Skeletal muscle satellite cell (primary cell): Measurements from ENCODE around the gene PIK3CA.
"Not testable (repeated sequence)": the region's sequence is repeated elsewhere in the genome, so short reads cannot be mapped to it uniquely, and the experiment has no call there.

ENCODE experiments used
- H3K27me3 ChIP-seq: 2 replicates; pipeline ENCODE4 v1.7.0; 2013; ENCODE audit warnings: low read length; ENCODE audit not compliant: control insufficient read depth, insufficient read depth
- H3K36me3 ChIP-seq: 2 replicates; pipeline ENCODE4 v1.7.0; 2013; ENCODE audit warnings: mild to moderate bottlenecking, control low read depth, low read length; ENCODE audit not compliant: insufficient read depth
- H3K4me1 ChIP-seq: 2 replicates; pipeline ENCODE4 v1.7.0; 2013; ENCODE audit warnings: low read length; ENCODE audit not compliant: control insufficient read depth, insufficient read depth
- H3K4me2 ChIP-seq: 2 replicates; pipeline ENCODE4 v1.7.0; 2013; ENCODE audit warnings: mild to moderate bottlenecking, low read length
- H3K4me3 ChIP-seq: 2 replicates; pipeline ENCODE4 v1.7.0; 2013; ENCODE audit warnings: low read length
- H3K9ac ChIP-seq: 2 replicates; pipeline ENCODE4 v1.7.0; 2013; ENCODE audit warnings: mild to moderate bottlenecking, low read depth, low read length, moderate library complexity
- H3K9me3 ChIP-seq: replicated peaks from 2 replicates; pipeline ENCODE4 v1.7.0; 2013; ENCODE audit warnings: mild to moderate bottlenecking, control low read depth, low read length

Gene PIK3CA

DNA sequence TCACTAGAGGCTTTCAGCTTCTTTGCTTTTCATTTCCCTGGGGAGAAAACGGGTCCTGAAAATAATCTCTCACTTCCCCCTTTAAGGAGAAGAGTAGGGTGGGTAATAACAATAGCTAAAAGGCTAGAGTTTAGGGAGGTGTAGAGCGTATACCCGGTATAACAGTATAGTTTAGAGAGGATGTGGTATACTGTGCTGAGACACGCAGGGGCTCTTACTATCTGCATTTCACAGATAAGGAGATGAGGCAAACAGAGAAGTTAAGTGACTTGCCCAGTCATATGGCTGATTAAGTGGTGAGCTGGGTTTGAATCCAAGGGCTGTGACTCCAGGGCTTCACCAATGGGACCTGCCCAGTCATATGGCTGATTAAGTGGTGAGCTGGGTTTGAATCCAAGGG is 117.7 kb downstream of the PIK3CA start:
- H3K36me3 ChIP-seq, result no peaks in the 10 kb centered on the region
- no peaks in the 10 kb centered on the region for H3K9me3 ChIP-seq
- no peak overlapping the region for H3K4me3 ChIP-seq
- no peak overlapping the region for H3K4me2 ChIP-seq
- no peaks in the 10 kb centered on the region for H3K27me3 ChIP-seq
- H3K9ac ChIP-seq, result no peak overlapping the region
- H3K4me1 ChIP-seq, result peaks cover 1% of the 10 kb centered on the region

DNA sequence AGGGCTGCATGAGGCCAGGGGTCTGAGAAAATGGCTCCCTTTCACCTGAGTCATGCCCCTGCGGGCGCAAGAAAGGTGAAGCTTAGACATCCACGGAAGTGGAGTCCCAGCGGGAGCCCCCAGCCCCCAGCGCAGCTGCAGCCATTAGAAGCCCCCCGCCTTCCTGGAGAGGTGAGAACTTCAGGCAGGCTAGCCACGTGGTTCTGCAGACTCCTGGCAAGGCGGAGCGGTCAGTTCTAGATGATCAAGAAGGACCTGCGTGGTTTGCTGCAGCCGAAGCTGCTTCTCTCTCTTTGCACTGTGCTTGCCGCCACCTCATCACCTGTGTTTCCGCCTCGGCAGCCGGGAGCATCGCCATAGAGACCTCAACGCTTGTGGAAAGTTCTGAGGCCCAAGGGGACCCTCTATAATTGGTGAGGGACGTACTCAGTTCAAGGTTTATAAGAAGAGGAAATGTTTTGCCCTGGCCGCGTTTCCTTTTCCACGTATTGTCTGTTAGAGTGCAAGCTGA is 118.6 kb downstream of the PIK3CA start:
- no peaks in the 10 kb centered on the region for H3K36me3 ChIP-seq
- no peaks in the 10 kb centered on the region for H3K9me3 ChIP-seq
- no peak overlapping the region for H3K4me3 ChIP-seq
- H3K4me1 ChIP-seq, result no peaks in the 10 kb centered on the region
- H3K4me2 ChIP-seq, result no peak overlapping the region
- H3K9ac ChIP-seq, result no peak overlapping the region
- no peaks in the 10 kb centered on the region for H3K27me3 ChIP-seq

DNA sequence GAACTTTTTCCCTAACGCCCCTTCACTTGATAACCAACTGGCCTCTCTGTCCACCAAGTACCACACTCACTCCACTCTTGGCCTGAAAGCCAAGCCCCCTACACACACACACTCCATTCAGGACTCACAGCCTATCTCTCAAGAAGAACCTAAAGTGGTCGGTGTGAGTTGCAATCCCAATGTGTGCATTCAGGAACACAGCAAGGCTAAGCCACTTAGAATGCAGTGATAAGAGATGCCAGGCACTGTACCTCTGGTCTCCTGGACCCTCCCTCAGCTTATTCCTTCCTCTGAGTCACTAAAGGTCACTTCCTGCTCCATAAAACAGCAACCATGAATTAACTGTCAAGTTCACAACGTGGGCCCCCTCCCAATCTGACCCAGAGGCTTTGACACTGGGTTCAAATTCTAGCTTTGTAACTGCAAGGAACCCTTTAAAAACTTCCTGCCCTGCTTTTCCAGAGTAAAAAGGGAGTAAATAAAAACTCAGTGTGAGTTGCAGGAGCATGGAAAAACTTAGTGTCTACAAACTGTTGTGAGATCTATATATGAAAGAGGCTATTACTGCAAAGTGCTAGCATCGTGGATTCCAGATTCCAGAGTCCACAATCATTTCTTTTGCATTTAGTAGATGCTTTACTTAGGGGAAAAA is 120.4 kb downstream of the PIK3CA start:
- Histone ChIP-seq H3K27me3 (no peaks in the 10 kb centered on the region), H3K9me3 (no peaks in the 10 kb centered on the region), H3K9ac (no peak overlapping the region), H3K4me1 (no peaks in the 10 kb centered on the region), H3K4me2 (no peak overlapping the region), H3K36me3 (no peaks in the 10 kb centered on the region), H3K4me3 (no peak overlapping the region)

DNA sequence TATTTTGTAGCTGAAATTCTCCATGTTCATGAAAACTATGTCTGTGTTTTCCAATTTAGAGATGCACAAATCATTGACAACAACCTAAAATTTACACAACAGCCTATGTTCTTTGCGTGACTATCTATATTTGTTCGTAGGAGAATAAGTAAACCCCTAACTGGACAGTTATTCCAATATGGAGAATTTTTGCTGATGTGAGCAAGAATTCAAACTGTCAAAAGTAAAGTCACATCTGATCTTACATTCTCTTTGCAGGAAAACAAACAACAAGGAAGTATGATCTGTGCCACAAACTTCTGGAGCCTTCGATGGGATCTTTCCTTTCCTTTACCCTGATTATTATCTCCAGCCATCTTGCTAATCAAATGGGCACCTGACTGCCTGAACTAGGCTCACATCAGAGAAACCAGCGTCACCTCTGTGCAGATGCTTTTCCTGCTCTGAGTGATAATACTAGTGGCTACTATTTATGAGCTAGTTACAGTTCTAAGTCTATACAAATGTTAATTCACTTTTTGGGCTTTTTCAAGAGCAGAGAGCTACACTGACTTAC is 121.1 kb downstream of the PIK3CA start:
- Histone ChIP-seq H3K4me1 (no peaks in the 10 kb centered on the region), H3K4me2 (no peak overlapping the region), H3K36me3 (no peaks in the 10 kb centered on the region), H3K9me3 (no peaks in the 10 kb centered on the region), H3K4me3 (no peak overlapping the region), H3K27me3 (no peaks in the 10 kb centered on the region), H3K9ac (no peak overlapping the region)

DNA sequence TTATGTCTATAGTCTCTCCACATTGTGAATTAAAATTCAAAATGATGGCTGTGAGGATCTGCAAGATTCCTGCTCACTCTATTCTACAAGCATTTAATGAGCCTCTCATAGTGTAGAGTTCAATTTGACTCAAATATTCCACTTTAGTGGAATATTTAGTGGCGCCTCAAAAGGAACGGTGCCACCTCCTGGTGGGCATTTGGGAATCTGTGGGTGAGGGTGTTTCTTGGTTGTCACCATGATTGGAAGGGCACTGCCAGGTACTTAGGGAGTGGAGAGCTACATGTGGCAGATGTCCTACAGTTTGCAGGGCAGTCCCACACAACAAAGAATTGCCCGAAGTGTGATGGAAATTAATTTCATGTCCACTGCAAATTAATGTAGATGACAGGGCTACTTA is 124.2 kb downstream of the PIK3CA start:
- H3K36me3 ChIP-seq, result no peaks in the 10 kb centered on the region

DNA sequence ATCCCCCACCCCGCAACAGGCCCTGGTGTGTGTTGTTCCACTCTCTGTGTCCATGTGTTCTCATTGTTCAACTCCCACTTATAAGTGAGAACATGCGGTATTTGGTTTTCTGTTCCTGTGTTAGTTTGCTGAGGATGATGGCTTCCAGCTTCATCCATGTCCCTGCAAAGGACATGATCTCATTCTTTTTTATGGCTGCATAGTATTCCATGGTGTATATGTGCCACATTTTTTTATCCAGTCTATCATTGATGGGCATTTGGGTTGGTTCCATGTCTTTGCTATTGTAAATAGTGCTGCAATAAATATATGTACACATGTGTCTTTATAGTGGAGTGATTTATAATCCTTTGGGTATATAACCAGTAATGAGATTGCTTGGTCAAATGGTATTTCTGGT is 126.3 kb downstream of the PIK3CA start:
- H3K27me3 ChIP-seq, H3K9me3 ChIP-seq, H3K4me2 ChIP-seq, H3K4me1 ChIP-seq, H3K4me3 ChIP-seq, H3K36me3 ChIP-seq, H3K9ac ChIP-seq: not testable (repeated sequence)

More for the DNA sequence above, 124.2 kb downstream of the PIK3CA start:
- Histone ChIP-seq H3K27me3 (no peaks in the 10 kb centered on the region), H3K4me1 (no peaks in the 10 kb centered on the region), H3K4me3 (no peak overlapping the region), H3K9me3 (no peaks in the 10 kb centered on the region), H3K9ac (no peak overlapping the region), H3K4me2 (no peak overlapping the region)

DNA sequence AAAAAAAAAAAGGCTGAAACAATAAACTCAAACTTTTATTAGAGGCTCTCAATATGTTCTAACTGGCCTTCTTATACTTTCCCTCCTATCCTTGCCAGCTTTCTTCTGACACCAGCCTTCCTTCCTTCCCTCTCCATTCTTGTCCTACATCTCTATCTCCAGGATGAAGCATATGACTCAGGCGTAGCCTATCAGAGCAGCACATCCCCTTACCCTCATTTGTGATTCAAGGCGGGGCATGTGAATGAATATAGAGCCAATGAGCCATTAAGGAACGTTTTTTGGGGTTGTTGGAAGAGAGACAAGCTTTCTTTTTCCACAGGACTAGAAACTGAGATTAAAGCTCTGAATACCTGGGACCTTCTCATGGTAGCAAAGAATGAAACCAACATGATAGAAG is 127.8 kb downstream of the PIK3CA start:
- Histone ChIP-seq H3K4me3 (no peak overlapping the region), H3K36me3 (no peaks in the 10 kb centered on the region), H3K9ac (no peak overlapping the region), H3K4me1 (no peaks in the 10 kb centered on the region), H3K4me2 (no peak overlapping the region), H3K27me3 (peaks cover 5% of the 10 kb centered on the region), H3K9me3 (no peaks in the 10 kb centered on the region)

DNA sequence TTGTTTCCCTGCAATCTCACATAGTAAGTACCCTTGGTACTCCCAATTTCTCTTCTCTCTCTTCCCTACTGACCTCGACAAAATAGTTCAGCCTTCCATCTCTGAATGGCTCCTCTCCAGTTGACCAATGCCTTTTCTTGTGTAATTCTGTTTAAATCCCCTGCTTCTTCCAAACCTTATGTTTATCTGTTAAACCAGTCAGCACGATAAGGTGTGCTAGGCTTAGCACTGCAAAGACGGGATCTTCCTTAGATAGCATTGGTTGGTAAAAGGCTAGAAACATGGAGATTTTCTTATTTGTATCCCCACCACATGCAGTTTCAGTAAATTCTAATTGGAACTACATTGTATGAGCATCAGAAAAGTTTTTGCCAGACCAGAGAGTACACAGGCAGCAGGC is 128.6 kb downstream of the PIK3CA start:
- H3K9ac ChIP-seq, result no peak overlapping the region
- no peak overlapping the region for H3K4me3 ChIP-seq
- no peak overlapping the region for H3K4me2 ChIP-seq
- H3K36me3 ChIP-seq, result no peaks in the 10 kb centered on the region
- no peaks in the 10 kb centered on the region for H3K4me1 ChIP-seq
- H3K9me3 ChIP-seq, result no peaks in the 10 kb centered on the region
- peaks cover 5% of the 10 kb centered on the region for H3K27me3 ChIP-seq

DNA sequence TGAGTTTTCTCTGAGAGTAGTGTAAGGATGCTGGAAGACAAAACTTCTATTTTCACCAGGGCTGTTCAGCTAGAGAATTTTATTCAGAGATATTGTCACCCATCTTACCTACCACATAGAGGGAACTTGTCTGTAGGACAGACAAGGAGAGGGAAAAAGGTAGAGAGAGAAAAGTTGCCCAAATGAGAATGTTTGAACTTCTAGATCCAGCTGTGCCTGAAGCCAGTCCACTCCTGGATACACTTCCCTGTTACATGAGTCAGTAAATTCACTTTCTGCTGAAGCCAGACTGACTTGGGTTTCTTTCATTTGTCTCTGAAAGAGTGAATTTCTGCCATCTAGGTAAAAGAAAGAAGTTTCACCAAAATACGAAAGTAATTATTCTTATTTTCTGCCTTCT is 130.0 kb downstream of the PIK3CA start:
- H3K4me3 ChIP-seq, result no peak overlapping the region
- H3K27me3 ChIP-seq, result peaks cover 8% of the 10 kb centered on the region
- H3K36me3 ChIP-seq, result no peaks in the 10 kb centered on the region
- no peaks in the 10 kb centered on the region for H3K4me1 ChIP-seq
- no peak overlapping the region for H3K4me2 ChIP-seq
- H3K9ac ChIP-seq, result no peak overlapping the region
- H3K9me3 ChIP-seq, result no peaks in the 10 kb centered on the region

DNA sequence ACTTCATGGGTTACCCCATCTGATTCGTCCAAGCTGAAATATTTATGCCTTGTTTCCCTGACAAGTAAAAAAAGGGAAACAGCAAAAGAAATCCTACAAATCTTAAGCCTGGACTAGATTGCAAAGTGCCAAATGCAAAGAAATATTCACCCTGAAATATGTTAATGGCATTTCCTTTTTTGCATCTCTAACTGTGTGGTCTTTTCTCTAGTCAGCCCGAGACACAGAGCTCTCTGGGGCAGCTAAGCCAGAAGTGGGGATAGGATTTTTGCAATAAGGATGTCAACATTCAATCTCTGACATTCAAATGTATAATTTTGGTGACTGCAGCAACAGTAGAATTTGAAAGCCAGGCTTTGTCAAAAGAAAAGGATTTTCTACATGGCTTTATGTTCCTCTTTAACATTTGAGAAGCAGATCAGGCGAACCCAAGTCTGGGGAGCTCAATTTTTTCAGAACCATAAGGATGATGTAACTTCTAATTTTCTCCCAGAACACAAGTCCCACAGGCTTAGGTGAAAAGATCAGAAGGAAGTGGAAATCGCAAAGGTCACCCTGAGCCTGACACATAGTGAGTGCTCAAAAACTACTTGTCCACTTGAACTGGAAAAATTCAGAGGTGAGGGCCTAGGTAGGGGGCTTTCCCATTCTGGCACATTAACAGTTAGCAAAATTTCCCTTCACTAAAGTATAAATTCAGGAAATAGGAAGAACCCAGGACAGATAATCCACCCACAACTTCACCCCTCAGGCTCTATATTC is 131.0 kb downstream of the PIK3CA start:
- Histone ChIP-seq H3K4me3 (no peak overlapping the region), H3K9me3 (no peaks in the 10 kb centered on the region), H3K9ac (no peak overlapping the region), H3K36me3 (no peaks in the 10 kb centered on the region), H3K27me3 (peaks cover 10% of the 10 kb centered on the region), H3K4me1 (no peaks in the 10 kb centered on the region), H3K4me2 (no peak overlapping the region)

DNA sequence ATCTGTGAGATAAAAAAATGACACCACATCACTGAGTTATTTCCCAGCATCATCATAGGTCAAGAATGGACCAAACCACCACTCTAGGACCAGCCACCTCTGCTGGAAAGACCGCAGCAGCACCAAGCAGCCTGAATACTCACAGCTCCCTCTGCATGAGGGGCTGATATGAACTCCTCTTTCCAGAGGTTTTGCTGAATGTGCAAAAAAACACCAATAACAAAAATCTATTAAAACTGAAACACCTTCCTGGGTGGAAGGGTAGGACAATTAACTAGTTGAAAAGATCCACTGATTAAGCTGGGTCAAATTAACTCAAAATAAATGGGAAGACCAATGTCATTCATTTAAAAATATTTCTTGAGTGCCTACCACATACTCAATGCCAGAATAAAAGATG is 131.7 kb downstream of the PIK3CA start:
- Histone ChIP-seq H3K9me3 (no peaks in the 10 kb centered on the region), H3K4me1 (no peaks in the 10 kb centered on the region), H3K4me2 (no peak overlapping the region), H3K27me3 (peaks cover 10% of the 10 kb centered on the region), H3K4me3 (no peak overlapping the region), H3K9ac (no peak overlapping the region), H3K36me3 (no peaks in the 10 kb centered on the region)
